C4-2B (cell line): ENCODE results near the gene GJB3.

ENCODE experiments used
- ZFX ChIP-seq: fragments of 450-650 bp; IDR thresholded peaks from 2 replicates; pipeline ENCODE4 v1.6.1; 2017
- TF ChIP-seq, protein P1 (sequence below): fragments of 450-650 bp; conservative IDR thresholded peaks from 2 replicates; pipeline ENCODE4 v1.5.1; 2017; ENCODE audit warnings: mild to moderate bottlenecking

DNA sequence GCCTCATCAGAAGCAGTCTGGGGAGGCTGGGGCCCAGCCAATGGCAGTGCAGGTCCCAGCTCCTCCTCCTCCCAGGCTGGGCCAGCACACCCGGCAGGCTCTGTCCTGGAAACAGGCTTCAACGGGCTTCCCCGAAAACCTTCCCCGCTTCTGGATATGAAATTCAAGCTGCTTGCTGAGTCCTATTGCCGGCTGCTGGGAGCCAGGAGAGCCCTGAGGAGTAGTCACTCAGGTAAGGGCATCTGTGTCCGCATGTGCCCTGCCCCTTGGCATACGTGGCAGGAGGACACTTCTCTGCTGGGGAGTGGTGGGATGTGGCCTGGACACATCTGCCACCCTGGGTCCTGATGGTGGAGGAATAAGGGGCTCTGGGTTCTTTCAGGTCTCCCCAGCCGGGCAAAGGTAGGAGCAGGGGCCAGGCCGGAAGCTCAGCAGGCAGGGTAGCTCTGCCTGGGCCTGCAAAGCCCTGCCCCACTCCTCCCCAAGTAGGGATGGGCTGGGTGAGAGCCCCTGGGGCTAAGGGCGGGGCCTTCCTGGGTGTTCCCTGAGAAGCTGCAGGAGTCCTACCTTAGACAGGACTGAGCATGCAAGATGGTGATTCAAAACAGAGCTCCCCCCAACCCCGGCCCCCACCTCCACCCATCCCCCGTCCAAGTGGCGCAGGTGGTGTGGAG is 25.9 kb upstream of the GJB3 start, which contains the start of gene GJB5:
- TF ChIP-seq, protein P1, sequence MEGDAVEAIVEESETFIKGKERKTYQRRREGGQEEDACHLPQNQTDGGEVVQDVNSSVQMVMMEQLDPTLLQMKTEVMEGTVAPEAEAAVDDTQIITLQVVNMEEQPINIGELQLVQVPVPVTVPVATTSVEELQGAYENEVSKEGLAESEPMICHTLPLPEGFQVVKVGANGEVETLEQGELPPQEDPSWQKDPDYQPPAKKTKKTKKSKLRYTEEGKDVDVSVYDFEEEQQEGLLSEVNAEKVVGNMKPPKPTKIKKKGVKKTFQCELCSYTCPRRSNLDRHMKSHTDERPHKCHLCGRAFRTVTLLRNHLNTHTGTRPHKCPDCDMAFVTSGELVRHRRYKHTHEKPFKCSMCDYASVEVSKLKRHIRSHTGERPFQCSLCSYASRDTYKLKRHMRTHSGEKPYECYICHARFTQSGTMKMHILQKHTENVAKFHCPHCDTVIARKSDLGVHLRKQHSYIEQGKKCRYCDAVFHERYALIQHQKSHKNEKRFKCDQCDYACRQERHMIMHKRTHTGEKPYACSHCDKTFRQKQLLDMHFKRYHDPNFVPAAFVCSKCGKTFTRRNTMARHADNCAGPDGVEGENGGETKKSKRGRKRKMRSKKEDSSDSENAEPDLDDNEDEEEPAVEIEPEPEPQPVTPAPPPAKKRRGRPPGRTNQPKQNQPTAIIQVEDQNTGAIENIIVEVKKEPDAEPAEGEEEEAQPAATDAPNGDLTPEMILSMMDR: no peak
- TF ChIP-seq ZFX: no peak
